Ascending aorta (tissue), 2 donors: ENCODE results near the gene ZBTB20. TPM values are rescaled to one million over a fixed set of nuclear protein-coding genes. Genes with fewer than 3 reads are reported as not detected.

ENCODE experiments used
- DNase-seq, 2 donors: peaks; one replicate each; pipeline ENCODE4 v3.0.0-alpha.2; 2019; ENCODE audit warnings: low spot score in 2 of 2
- H3K27ac ChIP-seq, 2 donors: fragments of 200-600 bp; sonication (generic); one replicate each; pipeline ENCODE4 v1.5.1; 2016 to 2017; ENCODE audit warnings: mild to moderate bottlenecking in 1 of 2
- H3K27me3 ChIP-seq: fragments of 200-600 bp; sonication (generic); one replicate; pipeline ENCODE4 v1.5.1; 2017
- H3K36me3 ChIP-seq, 2 donors: fragments of 200-600 bp; sonication (generic); one replicate each; pipeline ENCODE4 v1.5.1; 2016
- H3K4me1 ChIP-seq, 2 donors: fragments of 200-600 bp; sonication (generic); one replicate each; pipeline ENCODE4 v1.5.1; 2016 to 2017; ENCODE audit warnings: mild to moderate bottlenecking in 1 of 2
- H3K4me3 ChIP-seq, 2 donors: fragments of 200-600 bp; sonication (generic); one replicate each; pipeline ENCODE4 v1.5.1; 2016 to 2017; ENCODE audit warnings: mild to moderate bottlenecking in 1 of 2
- H3K9me3 ChIP-seq, 2 donors: fragments of 200-600 bp; sonication (generic); one replicate each; pipeline ENCODE4 v1.5.1; 2016
- intact Hi-C: fragments of 100-400 bp; cut with DNase I; formaldehyde crosslinking; loops from one replicate; pipeline ENCODE4 v1.15.1; 2023
- total RNA-seq: library from RNA; depleted of rRNA; stranded (reverse); fragments of >200 nt; gene quantifications from one replicate; pipeline ENCODE4 v1.1.0, GENCODE V29; 2016
- TF ChIP-seq, protein P1 (sequence below), 3 experiments: fragments of 200-600 bp in 2 of 3; fragments of 450-650 bp in 1 of 3; sonication (generic) in 2 of 3; IDR thresholded peaks; one replicate each; pipeline ENCODE4 v1.5.1; 2016 to 2019; ENCODE audit warnings: antibody characterized with exemption in 3 of 3, mild to moderate bottlenecking in 1 of 3, moderate library complexity in 1 of 3

The ZBTB20 gene
- total RNA-seq, 1 donor from 2014 or later, result 60.3 TPM

DNA sequence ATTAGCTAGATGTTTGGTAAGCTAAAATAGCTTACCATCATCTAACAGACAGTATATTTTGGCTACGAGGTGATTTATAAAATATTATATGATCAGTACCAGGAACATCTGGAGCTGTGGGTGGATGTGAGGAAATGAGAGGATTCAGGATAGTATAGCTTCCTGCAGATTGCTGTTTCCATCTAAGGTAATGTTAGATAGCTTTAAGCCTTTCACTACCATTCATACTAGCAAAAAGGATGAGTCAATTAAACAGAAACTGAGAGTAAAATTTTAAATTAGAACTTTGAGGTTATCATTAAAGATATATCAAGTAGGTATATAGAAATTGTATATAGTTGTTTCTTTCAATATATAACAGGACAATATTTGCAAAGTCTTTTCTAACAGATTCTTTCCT, 8.0 kb downstream of the ZBTB20 start:
- Histone ChIP-seq H3K4me3 (no peak overlapping the region), H3K27me3 (no peaks in the 10 kb centered on the region), H3K27ac (no peak overlapping the region), H3K36me3 (no peaks in the 10 kb centered on the region), H3K9me3 (peaks cover 0 to 2% of the 10 kb centered on the region in 2 donors), H3K4me1 (no peaks in the 10 kb centered on the region)
- TF ChIP-seq, protein P1, sequence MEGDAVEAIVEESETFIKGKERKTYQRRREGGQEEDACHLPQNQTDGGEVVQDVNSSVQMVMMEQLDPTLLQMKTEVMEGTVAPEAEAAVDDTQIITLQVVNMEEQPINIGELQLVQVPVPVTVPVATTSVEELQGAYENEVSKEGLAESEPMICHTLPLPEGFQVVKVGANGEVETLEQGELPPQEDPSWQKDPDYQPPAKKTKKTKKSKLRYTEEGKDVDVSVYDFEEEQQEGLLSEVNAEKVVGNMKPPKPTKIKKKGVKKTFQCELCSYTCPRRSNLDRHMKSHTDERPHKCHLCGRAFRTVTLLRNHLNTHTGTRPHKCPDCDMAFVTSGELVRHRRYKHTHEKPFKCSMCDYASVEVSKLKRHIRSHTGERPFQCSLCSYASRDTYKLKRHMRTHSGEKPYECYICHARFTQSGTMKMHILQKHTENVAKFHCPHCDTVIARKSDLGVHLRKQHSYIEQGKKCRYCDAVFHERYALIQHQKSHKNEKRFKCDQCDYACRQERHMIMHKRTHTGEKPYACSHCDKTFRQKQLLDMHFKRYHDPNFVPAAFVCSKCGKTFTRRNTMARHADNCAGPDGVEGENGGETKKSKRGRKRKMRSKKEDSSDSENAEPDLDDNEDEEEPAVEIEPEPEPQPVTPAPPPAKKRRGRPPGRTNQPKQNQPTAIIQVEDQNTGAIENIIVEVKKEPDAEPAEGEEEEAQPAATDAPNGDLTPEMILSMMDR (IDR thresholded peaks at IDR 0.05), result no peak
- intact Hi-C loops, result no loop called here
- DNase-seq, result no peak

DNA sequence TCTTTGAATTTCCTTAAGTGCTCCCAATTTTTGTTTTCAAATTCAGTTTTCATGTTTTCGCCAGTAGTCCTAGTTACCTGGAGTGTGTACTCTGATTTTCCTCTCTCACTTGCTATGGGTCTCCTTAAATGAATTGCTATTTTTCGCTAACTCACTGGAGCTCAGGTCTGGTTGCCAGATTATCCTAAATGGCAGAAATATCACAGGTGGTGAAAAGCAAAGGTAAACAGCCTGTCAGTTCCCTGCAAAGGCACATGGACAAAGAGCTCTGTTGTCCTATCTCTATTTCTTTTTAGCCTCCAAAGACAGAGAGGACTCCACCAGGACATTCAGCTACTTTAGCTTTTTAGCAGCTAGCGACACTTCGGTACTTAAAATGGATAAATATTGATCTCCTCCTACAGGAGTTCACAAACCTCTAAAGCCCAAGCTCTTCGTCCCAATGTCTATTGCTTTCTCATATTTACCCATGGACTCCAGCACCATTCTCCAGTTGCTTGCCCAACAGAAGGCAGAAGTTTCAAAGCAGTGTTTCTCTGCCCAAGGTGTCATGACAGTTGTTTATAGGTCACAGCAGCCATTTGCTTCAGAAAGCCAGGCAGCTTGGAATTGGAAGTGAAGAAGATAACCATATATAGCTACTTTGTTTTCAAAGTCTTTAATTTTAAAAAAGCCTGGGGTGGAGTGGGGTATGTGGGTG, 12.3 kb downstream of the ZBTB20 start:
- Histone ChIP-seq H3K4me3 (no peak overlapping the region), H3K27ac (no peak overlapping the region), H3K36me3 (no peaks in the 10 kb centered on the region), H3K9me3 (peaks cover 0 to 5% of the 10 kb centered on the region in 2 donors), H3K27me3 (no peaks in the 10 kb centered on the region), H3K4me1 (no peaks in the 10 kb centered on the region)
- TF ChIP-seq, protein P1 (IDR thresholded peaks at IDR 0.05), result no peak
- DNase-seq, result no peak
- intact Hi-C loops, result no loop called here

DNA sequence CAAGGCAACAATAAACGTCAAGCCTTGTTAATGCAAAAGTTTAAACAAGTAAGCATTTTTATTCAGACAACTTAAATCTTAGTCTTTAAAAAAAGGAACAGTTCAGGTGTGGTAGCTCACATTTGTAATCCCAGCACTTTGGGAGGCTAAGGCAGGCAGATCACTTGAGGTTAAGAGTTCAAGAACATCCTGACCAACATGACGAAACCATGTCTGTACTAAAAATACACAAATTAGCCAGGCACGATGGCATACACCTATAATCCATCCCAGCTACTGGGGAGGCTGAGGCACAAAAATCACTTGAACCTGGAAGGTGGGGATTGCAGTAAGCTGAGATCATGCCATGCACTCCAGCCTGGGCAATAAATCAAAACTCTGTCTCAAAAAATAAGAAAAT, 19.9 kb downstream of the ZBTB20 start:
- Histone ChIP-seq H3K4me3 (no peak overlapping the region), H3K36me3 (no peaks in the 10 kb centered on the region), H3K27me3 (no peaks in the 10 kb centered on the region), H3K4me1 (no peaks in the 10 kb centered on the region), H3K9me3 (no peaks in the 10 kb centered on the region), H3K27ac (no peak overlapping the region)
- no peak for DNase-seq
- TF ChIP-seq, protein P1 (IDR thresholded peaks at IDR 0.05), result no peak
- intact Hi-C loops, result no loop called here

DNA sequence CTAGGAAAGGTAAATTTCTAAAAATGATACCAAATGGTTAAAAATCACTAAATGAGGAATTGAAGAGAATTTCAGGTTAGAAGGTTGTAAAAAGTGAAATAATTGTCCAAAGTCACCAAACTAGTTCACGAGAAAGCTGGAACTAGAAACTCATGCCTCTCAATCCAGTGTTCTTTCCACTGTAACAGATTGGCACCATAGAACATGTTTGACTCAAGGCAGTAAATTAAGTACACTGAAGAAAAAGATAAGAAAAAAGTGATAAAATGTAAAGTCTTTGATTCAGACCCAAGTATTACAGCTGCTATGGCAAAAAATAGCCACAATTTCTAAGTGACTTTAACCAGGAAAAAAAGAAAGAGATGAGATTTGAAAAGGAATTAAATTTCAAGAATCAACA, 26.5 kb downstream of the ZBTB20 start:
- TF ChIP-seq, protein P1 (IDR thresholded peaks at IDR 0.05), result no peak
- H3K4me1 ChIP-seq, result no peaks in the 10 kb centered on the region
- no peak overlapping the region for H3K4me3 ChIP-seq
- H3K27me3 ChIP-seq, result no peaks in the 10 kb centered on the region
- peaks cover 0 to 8% of the 10 kb centered on the region in 2 donors for H3K9me3 ChIP-seq
- no peak overlapping the region for H3K27ac ChIP-seq
- no peaks in the 10 kb centered on the region for H3K36me3 ChIP-seq
- no peak for DNase-seq
- intact Hi-C loops, result no loop called here

DNA sequence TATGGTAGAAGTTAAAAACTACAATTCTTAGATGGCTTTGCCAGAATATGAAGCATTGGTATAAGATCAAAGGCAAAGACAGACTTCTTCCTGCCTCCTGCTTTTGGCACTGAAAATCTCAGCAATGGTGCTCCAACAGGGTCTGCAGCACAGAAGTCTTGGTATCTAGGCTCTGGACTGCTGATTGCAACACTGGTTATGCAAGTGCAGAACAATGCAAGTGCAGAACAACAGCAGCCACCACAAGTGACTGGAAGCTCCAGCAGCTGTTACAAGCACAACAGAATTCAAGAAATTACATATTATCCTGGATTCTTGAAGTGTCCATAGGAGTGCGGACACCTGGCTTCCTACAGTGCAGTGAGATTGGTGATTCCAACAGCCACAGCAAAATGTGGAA, 33.7 kb downstream of the ZBTB20 start:
- Histone ChIP-seq H3K4me1 (peaks cover 0 to 3% of the 10 kb centered on the region in 2 donors), H3K4me3 (no peak overlapping the region), H3K9me3 (peaks cover 0 to 8% of the 10 kb centered on the region in 2 donors), H3K27me3 (no peaks in the 10 kb centered on the region), H3K36me3 (peaks cover 0 to 5% of the 10 kb centered on the region in 2 donors), H3K27ac (no peak overlapping the region)
- DNase-seq, result no peak
- intact Hi-C loops, result no loop called here
- TF ChIP-seq, protein P1 (IDR thresholded peaks at IDR 0.05), result no peak
